Kidney epithelial cell (primary cell): Measurements from ENCODE around the gene XCR1. TPM values are rescaled to one million over a fixed set of nuclear protein-coding genes. Genes with fewer than 3 reads are reported as not detected.

Experiments used
- total RNA-seq: library from RNA; depleted of rRNA; stranded (reverse); fragments of >200 nt; gene quantifications from 2 replicates; pipeline ENCODE4 v1.2.3, GENCODE V29; 2015

XCR1 gene
- total RNA-seq, 1 donor from 2014 or later, result not detected

Other genes starting within 250 kb of the XCR1 start
- 0.75 and 1.4 TPM in 2 replicates for gene SLC6A20, start 230.9 kb downstream of the XCR1 start, total RNA-seq
- gene LZTFL1, start 185.4 kb downstream of the XCR1 start, total RNA-seq, result 28.2 and 29.2 TPM in 2 replicates
- not detected in 2 replicates for gene CCR9, start 140.9 kb downstream of the XCR1 start, total RNA-seq
- not detected in 2 replicates for gene CXCR6, start 84.0 kb downstream of the XCR1 start, total RNA-seq
- gene FYCO1, start 31.7 kb downstream of the XCR1 start, total RNA-seq, result 26.7 and 32.2 TPM in 2 replicates
- 0.07 TPM in 1 of 2 replicates, not detected in the other for gene CCR1, start 180.8 kb upstream of the XCR1 start, total RNA-seq
- not detected in 2 replicates for gene CCR3, start 215.0 kb upstream of the XCR1 start, total RNA-seq